ENCODE results near the gene CELSR3. TPM values are rescaled to one million over a fixed set of nuclear protein-coding genes. Genes with fewer than 3 reads are reported as not detected.
A peak's percentile ranks its signal among the peaks of the same experiment; 100 is the strongest.

CELSR3 gene
- polyA plus RNA-seq, 1 donor, result 3.9 TPM

DNA sequence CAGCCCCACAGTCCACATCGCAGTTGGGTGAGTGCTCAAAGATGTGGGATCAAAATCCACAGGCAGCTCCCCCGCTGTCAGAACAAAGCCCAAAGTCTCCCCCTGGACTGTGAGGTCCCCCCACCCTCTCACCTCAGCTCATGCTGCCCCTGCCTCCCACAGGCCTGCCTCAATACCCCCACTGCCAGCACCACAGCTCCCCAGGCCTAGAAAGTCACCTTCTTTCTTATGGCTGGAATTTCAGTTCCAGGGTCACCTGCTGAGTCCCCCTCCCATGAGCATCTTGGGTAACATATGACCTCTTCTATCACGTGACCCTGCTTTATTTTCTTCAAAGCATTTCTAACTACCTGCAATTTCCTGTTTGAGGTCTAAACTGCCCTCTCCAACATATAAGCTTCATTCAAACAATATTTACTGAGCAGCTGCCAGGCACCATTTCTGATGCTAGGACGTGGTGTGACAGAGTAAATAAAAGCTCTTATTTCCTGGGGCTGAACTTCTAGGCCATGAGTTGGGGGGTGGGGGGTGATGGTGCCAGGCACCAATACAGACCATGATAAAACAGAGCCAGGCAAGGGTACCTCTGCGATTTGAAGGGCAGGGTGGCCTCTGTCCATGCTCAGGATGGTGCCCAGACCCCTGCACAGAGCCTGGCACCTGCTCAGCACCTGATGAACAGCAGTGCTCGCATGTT is 38.7 kb downstream of the CELSR3 start:
- H3K27me3 ChIP-seq (ENCODE audit: control insufficient read depth, insufficient read depth, low read length), result no peaks in the 10 kb centered on the region
- H3K27ac ChIP-seq (ENCODE audit: low read length), result peak overlapping the region; percentile 47
- WGBS (ENCODE audit: insufficient coverage, low lambda C conversion rate), result 20% methylated on average over 1 of the region's 6 CpGs
- DNase-seq, result peak; percentile 24 to 64
- peaks cover 36% of the 10 kb centered on the region for H3K36me3 ChIP-seq (ENCODE audit: control insufficient read depth, insufficient read depth, low read length)
- H3K4me1 ChIP-seq (ENCODE audit: control insufficient read depth, insufficient read depth, low read length), result peaks cover 18% of the 10 kb centered on the region
- no peak overlapping the region for H3K4me3 ChIP-seq (ENCODE audit: low read length)
- H3K9me3 ChIP-seq (ENCODE audit: control insufficient read depth, low read depth, low read length), result no peaks in the 10 kb centered on the region

- Histone ChIP-seq H3K4me3 (ENCODE audit: low read length) (no peak within 1 kb of the TSS), H3K27me3 (ENCODE audit: control insufficient read depth, insufficient read depth, low read length) (no peaks in the 10 kb centered on the region), H3K36me3 (ENCODE audit: control insufficient read depth, insufficient read depth, low read length) (peaks cover 17% of the 10 kb centered on the region), H3K27ac (ENCODE audit: low read length) (no peak within 1 kb of the TSS), H3K4me1 (ENCODE audit: control insufficient read depth, insufficient read depth, low read length) (peaks cover 24% of the 10 kb centered on the region), H3K9me3 (ENCODE audit: control insufficient read depth, low read depth, low read length) (peaks cover 17% of the 10 kb centered on the region)
- no peak for DNase-seq
- no CpG with 5 or more reads among the region's 19 CpGs for WGBS (ENCODE audit: insufficient coverage, low lambda C conversion rate)
Observed at GRCh38 chr3:48621461-48621869, 41.2 kb downstream of the CELSR3 start, which contains the start of gene TMEM89. Gene TMEM89, minus strand, starts transcription at chr3:48621769. Its CDS starts 13 bp downstream, at chr3:48621756.

DNA sequence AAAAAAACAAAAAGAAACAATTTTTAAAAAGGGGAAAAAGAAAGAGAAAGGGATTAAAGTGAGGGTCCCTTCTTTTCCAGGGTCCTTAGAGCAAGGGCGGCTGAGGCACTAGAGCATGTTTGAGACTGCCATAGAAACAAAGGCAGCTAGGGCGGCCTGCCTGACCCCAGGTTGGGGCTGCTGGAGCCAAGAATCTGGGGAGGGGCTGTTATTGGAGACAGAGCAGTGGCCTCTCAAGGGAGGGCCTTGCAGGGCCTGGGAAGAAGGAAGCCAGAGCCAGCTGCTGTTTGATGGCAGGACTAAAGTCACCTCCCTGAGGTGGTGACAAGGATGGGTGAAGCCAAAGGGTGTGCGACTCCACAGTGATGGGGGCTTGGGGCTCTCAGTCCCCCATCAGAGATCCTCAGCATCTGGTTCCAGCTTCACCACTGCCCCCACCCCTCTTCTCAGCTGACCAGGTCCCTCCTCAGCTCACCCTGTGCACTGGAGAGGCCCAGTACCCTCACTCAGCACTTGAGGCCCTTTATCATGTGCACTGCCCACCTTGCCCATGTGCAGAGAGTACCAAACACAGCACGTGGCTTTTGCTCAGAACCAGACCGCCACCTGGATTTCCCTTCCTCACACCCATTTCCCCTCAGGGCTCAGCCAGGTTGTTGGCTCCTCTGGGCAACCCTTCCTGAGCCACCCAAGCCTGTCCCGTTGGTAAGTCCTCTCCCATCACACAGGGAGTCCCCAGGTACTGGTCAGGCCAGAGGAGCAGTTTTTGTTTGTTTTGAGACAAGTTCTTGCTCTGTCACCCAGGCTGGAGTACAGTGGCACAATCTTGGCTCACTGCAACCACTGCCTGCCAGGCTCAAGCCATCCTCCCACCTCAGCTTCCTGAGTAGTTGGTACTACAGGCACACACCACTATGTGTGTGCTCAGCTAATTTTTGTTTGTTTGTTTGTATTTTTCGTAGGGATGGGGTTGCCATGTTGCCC is 42.9 kb downstream of the CELSR3 start:
- Histone ChIP-seq H3K27me3 (ENCODE audit: control insufficient read depth, insufficient read depth, low read length) (no peaks in the 10 kb centered on the region), H3K27ac (ENCODE audit: low read length) (peak overlapping the region; percentile 75), H3K9me3 (ENCODE audit: control insufficient read depth, low read depth, low read length) (peaks cover 18% of the 10 kb centered on the region), H3K36me3 (ENCODE audit: control insufficient read depth, insufficient read depth, low read length) (peaks cover under 1% of the 10 kb centered on the region), H3K4me3 (ENCODE audit: low read length) (no peak overlapping the region), H3K4me1 (ENCODE audit: control insufficient read depth, insufficient read depth, low read length) (peaks cover 24% of the 10 kb centered on the region)
- no CpG with 5 or more reads among the region's 7 CpGs for WGBS (ENCODE audit: insufficient coverage, low lambda C conversion rate)
- DNase-seq, result no peak

- DNase-seq, result no peak
- no peak overlapping the region for H3K4me3 ChIP-seq (ENCODE audit: low read length)
- WGBS (ENCODE audit: insufficient coverage, low lambda C conversion rate), result 100% methylated on average over 2 of the region's 4 CpGs
- H3K27ac ChIP-seq (ENCODE audit: low read length), result peak overlapping the region; percentile 75
- H3K36me3 ChIP-seq (ENCODE audit: control insufficient read depth, insufficient read depth, low read length), result no peaks in the 10 kb centered on the region
- no peaks in the 10 kb centered on the region for H3K27me3 ChIP-seq (ENCODE audit: control insufficient read depth, insufficient read depth, low read length)
- peaks cover 18% of the 10 kb centered on the region for H3K9me3 ChIP-seq (ENCODE audit: control insufficient read depth, low read depth, low read length)
- H3K4me1 ChIP-seq (ENCODE audit: control insufficient read depth, insufficient read depth, low read length), result peaks cover 19% of the 10 kb centered on the region
Observed at GRCh38 chr3:48617559-48617958, 45.1 kb downstream of the CELSR3 start.

- WGBS (ENCODE audit: insufficient coverage, low lambda C conversion rate), result no CpG with 5 or more reads among the region's 3 CpGs
- H3K27ac ChIP-seq (ENCODE audit: low read length), result no peak overlapping the region
- H3K9me3 ChIP-seq (ENCODE audit: control insufficient read depth, low read depth, low read length), result peaks cover 18% of the 10 kb centered on the region
- no peak overlapping the region for H3K4me3 ChIP-seq (ENCODE audit: low read length)
- no peaks in the 10 kb centered on the region for H3K36me3 ChIP-seq (ENCODE audit: control insufficient read depth, insufficient read depth, low read length)
- no peak for DNase-seq
- H3K27me3 ChIP-seq (ENCODE audit: control insufficient read depth, insufficient read depth, low read length), result no peaks in the 10 kb centered on the region
- H3K4me1 ChIP-seq (ENCODE audit: control insufficient read depth, insufficient read depth, low read length), result peaks cover 6% of the 10 kb centered on the region
Observed at GRCh38 chr3:48614044-48614443, 48.6 kb downstream of the CELSR3 start.

DNA sequence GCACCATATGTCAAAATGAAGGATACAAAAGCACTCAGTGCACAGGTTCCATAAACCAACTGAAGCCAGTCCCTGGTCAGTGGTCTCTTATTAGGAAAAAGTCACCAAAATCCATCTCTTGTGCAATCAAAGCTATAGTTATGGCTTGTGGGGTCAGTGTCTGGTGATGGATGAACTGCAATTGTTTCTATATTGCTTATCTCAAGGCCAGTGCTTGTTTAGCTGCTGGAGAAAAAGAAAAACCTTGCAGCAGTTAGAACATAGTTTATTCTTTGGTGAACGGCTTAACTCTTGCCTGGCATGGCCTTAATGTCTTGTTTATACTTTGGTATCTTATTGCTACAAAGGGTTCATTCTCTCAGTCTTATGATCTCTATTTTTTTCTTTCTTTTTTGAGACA is 50.4 kb downstream of the CELSR3 start:
- H3K9me3 ChIP-seq (ENCODE audit: control insufficient read depth, low read depth, low read length), result peaks cover 9% of the 10 kb centered on the region
- WGBS (ENCODE audit: insufficient coverage, low lambda C conversion rate), result 33% methylated on average over 1 of the region's 1 CpG
- no peak overlapping the region for H3K27ac ChIP-seq (ENCODE audit: low read length)
- H3K4me1 ChIP-seq (ENCODE audit: control insufficient read depth, insufficient read depth, low read length), result no peaks in the 10 kb centered on the region
- no peaks in the 10 kb centered on the region for H3K27me3 ChIP-seq (ENCODE audit: control insufficient read depth, insufficient read depth, low read length)
- H3K4me3 ChIP-seq (ENCODE audit: low read length), result no peak overlapping the region
- peaks cover 6% of the 10 kb centered on the region for H3K36me3 ChIP-seq (ENCODE audit: control insufficient read depth, insufficient read depth, low read length)
- DNase-seq, result no peak

GRCh38 chr3:48609088-48610005 is 53.3 kb downstream of the CELSR3 start, which contains the start of gene UQCRC1:
Gene UQCRC1, minus strand, starts transcription at chr3:48609646. Its CDS starts 26 bp downstream, at chr3:48609620.
- Histone ChIP-seq H3K27ac (ENCODE audit: low read length) (peak within 1 kb of the TSS; percentile 59), H3K27me3 (ENCODE audit: control insufficient read depth, insufficient read depth, low read length) (no peaks in the 10 kb centered on the region), H3K9me3 (ENCODE audit: control insufficient read depth, low read depth, low read length) (no peaks in the 10 kb centered on the region), H3K36me3 (ENCODE audit: control insufficient read depth, insufficient read depth, low read length) (peaks cover 27% of the 10 kb centered on the region), H3K4me3 (ENCODE audit: low read length) (peak within 1 kb of the TSS; percentile 91), H3K4me1 (ENCODE audit: control insufficient read depth, insufficient read depth, low read length) (no peaks in the 10 kb centered on the region)
- peak; percentile 94 to 95 for DNase-seq
- WGBS (ENCODE audit: insufficient coverage, low lambda C conversion rate), result no CpG with 5 or more reads among the region's 86 CpGs

DNA sequence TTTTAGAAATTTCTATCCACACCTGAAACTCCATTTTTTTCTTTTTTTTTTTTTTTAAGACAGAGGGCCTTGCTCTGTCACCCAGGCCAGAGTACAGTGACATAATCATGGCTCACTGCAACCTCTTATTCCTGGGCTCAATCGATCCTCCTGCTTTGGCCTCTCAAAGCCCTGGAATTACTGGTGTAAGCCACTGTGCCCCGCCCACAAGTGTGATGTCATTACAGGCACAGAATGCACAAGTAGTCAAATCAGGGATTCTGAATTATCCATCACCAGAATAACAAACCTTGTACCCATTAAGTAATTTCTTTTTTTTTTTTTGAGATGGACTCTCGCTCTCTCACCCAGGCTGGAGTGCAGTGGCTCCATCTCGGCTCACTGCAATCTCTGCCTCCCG is 55.2 kb downstream of the CELSR3 start:
- no peak overlapping the region for H3K27ac ChIP-seq (ENCODE audit: low read length)
- no peak for DNase-seq
- H3K36me3 ChIP-seq (ENCODE audit: control insufficient read depth, insufficient read depth, low read length), result peaks cover 44% of the 10 kb centered on the region
- no peak overlapping the region for H3K4me3 ChIP-seq (ENCODE audit: low read length)
- no peaks in the 10 kb centered on the region for H3K27me3 ChIP-seq (ENCODE audit: control insufficient read depth, insufficient read depth, low read length)
- H3K9me3 ChIP-seq (ENCODE audit: control insufficient read depth, low read depth, low read length), result no peaks in the 10 kb centered on the region
- WGBS (ENCODE audit: insufficient coverage, low lambda C conversion rate), result no CpG with 5 or more reads among the region's 5 CpGs
- H3K4me1 ChIP-seq (ENCODE audit: control insufficient read depth, insufficient read depth, low read length), result no peaks in the 10 kb centered on the region

GRCh38 chr3:48601622-48601994 is 61.1 kb downstream of the CELSR3 start:
- Histone ChIP-seq H3K4me3 (ENCODE audit: low read length) (no peak overlapping the region), H3K9me3 (ENCODE audit: control insufficient read depth, low read depth, low read length) (no peaks in the 10 kb centered on the region), H3K27me3 (ENCODE audit: control insufficient read depth, insufficient read depth, low read length) (no peaks in the 10 kb centered on the region), H3K27ac (ENCODE audit: low read length) (no peak overlapping the region), H3K4me1 (ENCODE audit: control insufficient read depth, insufficient read depth, low read length) (no peaks in the 10 kb centered on the region), H3K36me3 (ENCODE audit: control insufficient read depth, insufficient read depth, low read length) (peaks cover 81% of the 10 kb centered on the region)
- WGBS (ENCODE audit: insufficient coverage, low lambda C conversion rate), result no CpG with 5 or more reads among the region's 2 CpGs
- no peak for DNase-seq
